Neutrophil (primary cell): ENCODE data around the gene SCAF1.

ENCODE experiments used
- H3K27ac ChIP-seq: fragments of 200-600 bp; sonication (generic); 2 replicates; pipeline ENCODE4 v1.5.1; 2016; ENCODE audit warnings: mild to moderate bottlenecking, moderate library complexity
- H3K27me3 ChIP-seq: fragments of 200-600 bp; sonication (generic); 2 replicates; pipeline ENCODE4 v1.6.0; 2016; ENCODE audit warnings: mild to moderate bottlenecking
- H3K36me3 ChIP-seq: fragments of 200-600 bp; sonication (generic); 2 replicates; pipeline ENCODE4 v1.5.1; 2017
- H3K4me1 ChIP-seq, 2 experiments: fragments of 200-600 bp in 1 of 2; sonication (generic) in 1 of 2; 1 replicate in 1 of 2; 2 replicates in 1 of 2; pipeline versions ENCODE4 v1.5.1 to v1.6.1; 2013 to 2016; ENCODE audit warnings: low read depth in 1 of 2, low read length in 1 of 2, mild to moderate bottlenecking in 1 of 2, moderate library complexity in 1 of 2; ENCODE audit not compliant: control insufficient read depth in 1 of 2, insufficient read depth in 1 of 2
- H3K4me3 ChIP-seq, 2 experiments: fragments of 200-600 bp in 1 of 2; sonication (generic) in 1 of 2; 1 replicate in 1 of 2; 2 replicates in 1 of 2; pipeline ENCODE4 v1.5.1; 2013 to 2016; ENCODE audit warnings: low read depth in 1 of 2, low read length in 1 of 2, mild to moderate bottlenecking in 1 of 2, moderate library complexity in 1 of 2
- H3K9me3 ChIP-seq: fragments of 200-600 bp; sonication (generic); 2 replicates; pipeline ENCODE4 v1.5.1; 2016
- TF ChIP-seq, protein P1 (sequence below): fragments of 200-600 bp; sonication (generic); IDR thresholded peaks from 2 replicates; pipeline ENCODE4 v1.5.1; 2016; ENCODE audit warnings: antibody characterized with exemption

Gene SCAF1

GRCh38 chr19:49645995-49646394 is 4.0 kb downstream of the SCAF1 start:
- H3K9me3 ChIP-seq = no peaks in the 10 kb centered on the region
- TF ChIP-seq, protein P1, sequence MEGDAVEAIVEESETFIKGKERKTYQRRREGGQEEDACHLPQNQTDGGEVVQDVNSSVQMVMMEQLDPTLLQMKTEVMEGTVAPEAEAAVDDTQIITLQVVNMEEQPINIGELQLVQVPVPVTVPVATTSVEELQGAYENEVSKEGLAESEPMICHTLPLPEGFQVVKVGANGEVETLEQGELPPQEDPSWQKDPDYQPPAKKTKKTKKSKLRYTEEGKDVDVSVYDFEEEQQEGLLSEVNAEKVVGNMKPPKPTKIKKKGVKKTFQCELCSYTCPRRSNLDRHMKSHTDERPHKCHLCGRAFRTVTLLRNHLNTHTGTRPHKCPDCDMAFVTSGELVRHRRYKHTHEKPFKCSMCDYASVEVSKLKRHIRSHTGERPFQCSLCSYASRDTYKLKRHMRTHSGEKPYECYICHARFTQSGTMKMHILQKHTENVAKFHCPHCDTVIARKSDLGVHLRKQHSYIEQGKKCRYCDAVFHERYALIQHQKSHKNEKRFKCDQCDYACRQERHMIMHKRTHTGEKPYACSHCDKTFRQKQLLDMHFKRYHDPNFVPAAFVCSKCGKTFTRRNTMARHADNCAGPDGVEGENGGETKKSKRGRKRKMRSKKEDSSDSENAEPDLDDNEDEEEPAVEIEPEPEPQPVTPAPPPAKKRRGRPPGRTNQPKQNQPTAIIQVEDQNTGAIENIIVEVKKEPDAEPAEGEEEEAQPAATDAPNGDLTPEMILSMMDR = no peak
- H3K4me1 ChIP-seq = peaks cover 16 to 21% of the 10 kb centered on the region in 2 experiments
- H3K36me3 ChIP-seq = peaks cover 60% of the 10 kb centered on the region
- no peak overlapping the region for H3K27ac ChIP-seq
- H3K27me3 ChIP-seq = no peaks in the 10 kb centered on the region
- H3K4me3 ChIP-seq = no peak overlapping the region

DNA sequence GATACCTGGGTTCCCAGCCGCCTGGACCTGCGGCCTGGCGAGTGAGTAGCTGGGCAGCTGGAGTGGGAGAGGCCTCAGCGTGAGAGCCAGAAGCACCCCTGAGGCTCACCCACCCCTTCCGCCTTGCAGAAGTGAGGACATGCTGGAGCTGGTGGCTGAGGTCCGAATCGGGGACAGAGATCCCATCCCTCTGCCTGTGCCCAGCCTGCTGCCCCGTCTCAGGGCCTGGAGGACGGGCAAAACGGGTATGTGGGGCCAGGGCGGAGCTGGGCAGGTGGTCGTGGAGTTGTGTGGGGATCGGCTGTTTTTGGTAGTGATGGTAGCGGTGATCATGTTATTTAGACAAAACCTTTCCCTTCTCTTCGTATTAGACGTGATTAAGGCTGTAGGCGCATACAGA is 4.6 kb downstream of the SCAF1 start:
- Histone ChIP-seq H3K4me3 (no peak overlapping the region), H3K27me3 (no peaks in the 10 kb centered on the region), H3K36me3 (peaks cover 65% of the 10 kb centered on the region), H3K9me3 (no peaks in the 10 kb centered on the region), H3K27ac (no peak overlapping the region), H3K4me1 (peaks cover 10 to 15% of the 10 kb centered on the region in 2 experiments)
- TF ChIP-seq, protein P1 = no peak

DNA sequence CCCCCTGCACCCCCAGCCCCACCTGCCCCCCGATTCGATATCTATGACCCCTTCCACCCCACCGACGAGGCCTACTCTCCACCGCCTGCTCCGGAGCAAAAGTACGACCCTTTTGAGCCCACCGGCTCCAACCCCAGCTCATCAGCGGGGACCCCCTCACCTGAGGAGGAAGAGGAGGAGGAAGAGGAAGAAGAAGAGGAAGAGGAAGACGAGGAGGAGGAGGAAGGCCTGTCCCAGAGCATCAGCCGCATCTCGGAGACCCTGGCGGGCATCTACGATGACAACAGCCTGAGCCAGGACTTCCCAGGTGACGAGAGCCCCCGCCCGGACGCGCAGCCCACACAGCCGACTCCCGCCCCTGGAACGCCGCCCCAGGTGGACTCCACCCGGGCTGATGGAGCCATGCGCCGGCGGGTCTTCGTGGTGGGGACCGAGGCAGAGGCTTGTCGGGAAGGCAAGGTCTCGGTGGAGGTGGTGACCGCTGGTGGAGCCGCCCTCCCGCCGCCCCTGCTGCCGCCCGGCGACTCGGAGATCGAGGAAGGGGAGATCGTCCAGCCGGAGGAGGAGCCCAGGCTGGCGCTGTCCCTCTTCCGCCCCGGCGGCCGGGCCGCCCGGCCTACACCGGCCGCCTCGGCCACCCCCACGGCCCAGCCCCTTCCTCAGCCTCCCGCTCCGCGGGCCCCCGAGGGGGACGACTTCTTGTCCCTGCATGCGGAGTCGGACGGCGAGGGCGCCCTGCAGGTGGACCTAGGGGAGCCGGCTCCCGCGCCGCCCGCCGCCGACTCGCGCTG is 9.2 kb downstream of the SCAF1 start:
- TF ChIP-seq, protein P1 = no peak
- Histone ChIP-seq H3K36me3 (peaks cover 94% of the 10 kb centered on the region), H3K27ac (no peak overlapping the region), H3K9me3 (no peaks in the 10 kb centered on the region), H3K4me3 (no peak overlapping the region), H3K27me3 (no peaks in the 10 kb centered on the region), H3K4me1 (no peaks in the 10 kb centered on the region)

GRCh38 chr19:49651820-49652550 is 10.0 kb downstream of the SCAF1 start:
- H3K9me3 ChIP-seq = no peaks in the 10 kb centered on the region
- TF ChIP-seq, protein P1 = no peak
- H3K4me3 ChIP-seq = no peak overlapping the region
- H3K27ac ChIP-seq = no peak overlapping the region
- no peaks in the 10 kb centered on the region for H3K4me1 ChIP-seq
- peaks cover 94% of the 10 kb centered on the region for H3K36me3 ChIP-seq
- no peaks in the 10 kb centered on the region for H3K27me3 ChIP-seq

DNA sequence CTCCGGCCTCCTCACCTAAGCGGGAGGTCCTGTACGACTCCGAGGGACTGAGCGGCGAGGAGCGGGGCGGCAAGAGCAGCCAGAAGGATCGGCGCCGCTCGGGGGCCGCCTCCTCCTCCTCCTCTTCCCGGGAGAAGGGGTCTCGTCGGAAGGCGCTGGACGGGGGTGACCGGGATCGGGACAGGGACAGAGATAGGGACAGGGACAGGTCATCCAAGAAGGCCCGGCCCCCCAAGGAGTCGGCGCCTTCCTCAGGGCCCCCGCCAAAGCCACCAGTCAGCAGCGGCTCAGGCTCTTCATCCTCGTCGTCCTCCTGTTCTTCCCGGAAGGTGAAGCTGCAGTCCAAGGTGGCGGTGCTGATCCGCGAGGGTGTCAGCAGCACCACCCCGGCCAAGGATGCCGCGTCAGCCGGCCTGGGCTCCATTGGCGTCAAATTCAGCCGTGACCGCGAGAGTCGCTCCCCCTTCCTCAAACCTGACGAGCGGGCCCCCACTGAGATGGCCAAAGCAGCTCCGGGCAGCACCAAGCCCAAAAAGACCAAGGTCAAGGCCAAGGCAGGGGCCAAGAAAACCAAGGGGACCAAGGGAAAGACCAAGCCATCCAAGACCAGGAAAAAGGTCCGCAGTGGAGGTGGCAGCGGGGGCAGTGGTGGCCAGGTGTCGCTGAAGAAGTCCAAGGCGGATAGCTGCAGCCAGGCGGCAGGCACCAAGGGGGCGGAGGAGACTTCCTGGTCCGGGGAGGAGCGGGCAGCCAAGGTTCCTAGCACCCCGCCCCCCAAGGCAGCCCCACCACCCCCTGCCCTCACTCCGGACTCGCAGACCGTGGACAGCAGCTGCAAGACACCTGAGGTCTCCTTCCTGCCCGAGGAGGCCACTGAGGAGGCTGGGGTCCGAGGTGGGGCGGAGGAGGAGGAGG is 10.8 kb downstream of the SCAF1 start:
- peaks cover 94% of the 10 kb centered on the region for H3K36me3 ChIP-seq
- TF ChIP-seq, protein P1 = no peak

More for the DNA sequence above, 10.8 kb downstream of the SCAF1 start:
- Histone ChIP-seq H3K4me1 (no peaks in the 10 kb centered on the region), H3K9me3 (no peaks in the 10 kb centered on the region), H3K4me3 (no peak overlapping the region), H3K27ac (no peak overlapping the region), H3K27me3 (no peaks in the 10 kb centered on the region)
